T-helper 1 cell treated with Interleukin-12 subunit alpha and Interleukin-12 subunit beta and Interleukin-4 antibody, amounts not matched to agents 30 μg/mL and 1 μg/mL, for 36 hours (primary cell): ENCODE data around the gene SLIT3.

Experiments used
- H3K27ac Mint-ChIP-seq: one replicate; pipeline ENCODE4 v1.8.0; 2021; ENCODE audit warnings: mild to moderate bottlenecking, mixed read lengths
- H3K27me3 Mint-ChIP-seq: one replicate; pipeline ENCODE4 v1.8.0; 2021; ENCODE audit warnings: low read depth, mixed read lengths
- H3K36me3 Mint-ChIP-seq: one replicate; pipeline ENCODE4 v1.8.0; 2021; ENCODE audit warnings: low read depth, mixed read lengths
- H3K4me1 Mint-ChIP-seq: one replicate; pipeline ENCODE4 v1.8.0; 2021; ENCODE audit warnings: low read depth, mixed read lengths
- H3K4me3 Mint-ChIP-seq: one replicate; pipeline ENCODE4 v1.8.0; 2021; ENCODE audit warnings: mild to moderate bottlenecking, moderate library complexity, mixed read lengths
- H3K9me3 Mint-ChIP-seq: one replicate; pipeline ENCODE4 v1.8.0; 2021; ENCODE audit warnings: mixed read lengths

The SLIT3 gene

GRCh38 chr5:169063316-169063953 is 237.5 kb downstream of the SLIT3 start:
- no peak overlapping the region for H3K4me3 Mint-ChIP-seq
- peaks cover 3% of the 10 kb centered on the region for H3K27me3 Mint-ChIP-seq
- H3K9me3 Mint-ChIP-seq = no peaks in the 10 kb centered on the region
- no peaks in the 10 kb centered on the region for H3K4me1 Mint-ChIP-seq
- no peak overlapping the region for H3K27ac Mint-ChIP-seq
- no peaks in the 10 kb centered on the region for H3K36me3 Mint-ChIP-seq

- no peaks in the 10 kb centered on the region for H3K9me3 Mint-ChIP-seq
- H3K27me3 Mint-ChIP-seq = peaks cover 3% of the 10 kb centered on the region
- no peaks in the 10 kb centered on the region for H3K4me1 Mint-ChIP-seq
- no peak overlapping the region for H3K4me3 Mint-ChIP-seq
- no peak overlapping the region for H3K27ac Mint-ChIP-seq
- no peaks in the 10 kb centered on the region for H3K36me3 Mint-ChIP-seq
These were observed 238.2 kb downstream of the SLIT3 start for GRCh38 chr5:169062690-169063089.

- Mint-ChIP-seq H3K27me3 (no peaks in the 10 kb centered on the region), H3K27ac (no peak overlapping the region), H3K4me1 (no peaks in the 10 kb centered on the region), H3K36me3 (no peaks in the 10 kb centered on the region), H3K9me3 (no peaks in the 10 kb centered on the region), H3K4me3 (no peak overlapping the region)
These were observed 246.4 kb downstream of the SLIT3 start for GRCh38 chr5:169054506-169054905.

- H3K4me1 Mint-ChIP-seq = no peaks in the 10 kb centered on the region
- no peaks in the 10 kb centered on the region for H3K9me3 Mint-ChIP-seq
- no peaks in the 10 kb centered on the region for H3K36me3 Mint-ChIP-seq
- no peak overlapping the region for H3K4me3 Mint-ChIP-seq
- no peaks in the 10 kb centered on the region for H3K27me3 Mint-ChIP-seq
- H3K27ac Mint-ChIP-seq = no peak overlapping the region
These were observed 248.7 kb downstream of the SLIT3 start for GRCh38 chr5:169052207-169052606.

- H3K27ac Mint-ChIP-seq = no peak overlapping the region
- no peaks in the 10 kb centered on the region for H3K4me1 Mint-ChIP-seq
- no peaks in the 10 kb centered on the region for H3K9me3 Mint-ChIP-seq
- H3K27me3 Mint-ChIP-seq = no peaks in the 10 kb centered on the region
- no peaks in the 10 kb centered on the region for H3K36me3 Mint-ChIP-seq
- H3K4me3 Mint-ChIP-seq = no peak overlapping the region
These were observed 249.6 kb downstream of the SLIT3 start for GRCh38 chr5:169051351-169051750.

- H3K27me3 Mint-ChIP-seq = no peaks in the 10 kb centered on the region
- no peak overlapping the region for H3K27ac Mint-ChIP-seq
- H3K4me3 Mint-ChIP-seq = no peak overlapping the region
- no peaks in the 10 kb centered on the region for H3K4me1 Mint-ChIP-seq
- no peaks in the 10 kb centered on the region for H3K9me3 Mint-ChIP-seq
- no peaks in the 10 kb centered on the region for H3K36me3 Mint-ChIP-seq
These were observed 250.3 kb downstream of the SLIT3 start for GRCh38 chr5:169050636-169051035.

- no peaks in the 10 kb centered on the region for H3K36me3 Mint-ChIP-seq
- H3K9me3 Mint-ChIP-seq = no peaks in the 10 kb centered on the region
These were observed 250.8 kb downstream of the SLIT3 start for GRCh38 chr5:169050146-169050571.

GRCh38 chr5:169049712-169050111 is 251.2 kb downstream of the SLIT3 start:
- H3K4me1 Mint-ChIP-seq = no peaks in the 10 kb centered on the region
- no peaks in the 10 kb centered on the region for H3K27me3 Mint-ChIP-seq
- no peak overlapping the region for H3K4me3 Mint-ChIP-seq
- H3K27ac Mint-ChIP-seq = no peak overlapping the region
- no peaks in the 10 kb centered on the region for H3K36me3 Mint-ChIP-seq
- no peaks in the 10 kb centered on the region for H3K9me3 Mint-ChIP-seq

More at GRCh38 chr5:169050146-169050571, 250.8 kb downstream of the SLIT3 start:
- Mint-ChIP-seq H3K4me1 (no peaks in the 10 kb centered on the region), H3K4me3 (no peak overlapping the region), H3K27ac (no peak overlapping the region), H3K27me3 (no peaks in the 10 kb centered on the region)

- no peaks in the 10 kb centered on the region for H3K36me3 Mint-ChIP-seq
- H3K4me3 Mint-ChIP-seq = no peak overlapping the region
- no peak overlapping the region for H3K27ac Mint-ChIP-seq
- H3K9me3 Mint-ChIP-seq = no peaks in the 10 kb centered on the region
- no peaks in the 10 kb centered on the region for H3K4me1 Mint-ChIP-seq
- no peaks in the 10 kb centered on the region for H3K27me3 Mint-ChIP-seq
These were observed 252.5 kb downstream of the SLIT3 start for GRCh38 chr5:169048181-169049125.

- Mint-ChIP-seq H3K9me3 (no peaks in the 10 kb centered on the region), H3K4me1 (no peaks in the 10 kb centered on the region), H3K4me3 (no peak overlapping the region), H3K27me3 (no peaks in the 10 kb centered on the region), H3K27ac (no peak overlapping the region), H3K36me3 (no peaks in the 10 kb centered on the region)
These were observed 256.0 kb downstream of the SLIT3 start for GRCh38 chr5:169044962-169045361.

GRCh38 chr5:169041180-169041579 is 259.8 kb downstream of the SLIT3 start:
- Mint-ChIP-seq H3K27me3 (no peaks in the 10 kb centered on the region), H3K4me3 (no peak overlapping the region), H3K36me3 (no peaks in the 10 kb centered on the region), H3K4me1 (no peaks in the 10 kb centered on the region), H3K27ac (no peak overlapping the region), H3K9me3 (no peaks in the 10 kb centered on the region)

- H3K4me3 Mint-ChIP-seq = no peak overlapping the region
- no peaks in the 10 kb centered on the region for H3K36me3 Mint-ChIP-seq
- H3K27me3 Mint-ChIP-seq = no peaks in the 10 kb centered on the region
- H3K9me3 Mint-ChIP-seq = no peaks in the 10 kb centered on the region
- H3K27ac Mint-ChIP-seq = no peak overlapping the region
- no peaks in the 10 kb centered on the region for H3K4me1 Mint-ChIP-seq
These were observed 261.3 kb downstream of the SLIT3 start for GRCh38 chr5:169039592-169039991.

GRCh38 chr5:169037466-169037865 is 263.5 kb downstream of the SLIT3 start:
- no peak overlapping the region for H3K4me3 Mint-ChIP-seq
- H3K27ac Mint-ChIP-seq = no peak overlapping the region
- no peaks in the 10 kb centered on the region for H3K9me3 Mint-ChIP-seq
- H3K27me3 Mint-ChIP-seq = no peaks in the 10 kb centered on the region
- H3K36me3 Mint-ChIP-seq = no peaks in the 10 kb centered on the region
- no peaks in the 10 kb centered on the region for H3K4me1 Mint-ChIP-seq

- Mint-ChIP-seq H3K9me3 (no peaks in the 10 kb centered on the region), H3K36me3 (no peaks in the 10 kb centered on the region), H3K4me1 (no peaks in the 10 kb centered on the region), H3K27ac (no peak overlapping the region), H3K4me3 (no peak overlapping the region), H3K27me3 (no peaks in the 10 kb centered on the region)
These were observed 264.7 kb downstream of the SLIT3 start for GRCh38 chr5:169036079-169036805.
